Colonic mucosa (tissue), 4 donors: Measurements from ENCODE around the gene HIVEP3. TPM values are rescaled to one million over a fixed set of nuclear protein-coding genes. Genes with fewer than 3 reads are reported as not detected.

Source experiments
- DNase-seq: peaks from one replicate; pipeline ENCODE4 v3.0.0-alpha.2; 2020
- H3K27ac ChIP-seq: fragments of 200-600 bp; one replicate; pipeline ENCODE4 v1.8.0; 2021
- H3K27me3 ChIP-seq: fragments of 200-600 bp; one replicate; pipeline ENCODE4 v1.8.0; 2021
- H3K36me3 ChIP-seq: fragments of 200-600 bp; one replicate; pipeline ENCODE4 v1.8.0; 2021
- H3K4me1 ChIP-seq: fragments of 200-600 bp; one replicate; pipeline ENCODE4 v1.8.0; 2021; ENCODE audit warnings: mild to moderate bottlenecking
- H3K4me3 ChIP-seq: fragments of 200-600 bp; one replicate; pipeline ENCODE4 v1.8.0; 2021
- H3K9ac ChIP-seq, 2 donors: one replicate each; pipeline ENCODE4 v1.7.0; 2013; ENCODE audit warnings: control low read depth in 2 of 2, low read depth in 2 of 2, low read length in 2 of 2
- H3K9me3 ChIP-seq: fragments of 200-600 bp; one replicate; pipeline ENCODE4 v1.8.0; 2021
- CTCF ChIP-seq: fragments of 200-600 bp; IDR thresholded peaks from one replicate; pipeline ENCODE4 v1.8.0; 2022; ENCODE audit warnings: antibody characterized with exemption, mild to moderate bottlenecking
- intact Hi-C: fragments of 100-400 bp; cut with DNase I; formaldehyde crosslinking; loops from one replicate; pipeline ENCODE4 v1.14.1; 2022
- total RNA-seq, 2 donors: library from RNA; stranded (reverse); fragmentation: NEBNext Ultra II Directional in 1 of 2; extraction: Animal tissue kit (Norgen Biotek cat#: 25700) in 1 of 2; gene quantifications; one replicate each; pipeline ENCODE4 v1.2.1, GENCODE V29; 2021
- donor health status: healthy.
- donor health status: DM: no; HTN: no; CAD: no.
- donor health status: DM: no; HTN: no; CAD: no.

Gene HIVEP3
- total RNA-seq, 2 donors from 2014 or later, result 1.9 to 3.3 TPM

DNA sequence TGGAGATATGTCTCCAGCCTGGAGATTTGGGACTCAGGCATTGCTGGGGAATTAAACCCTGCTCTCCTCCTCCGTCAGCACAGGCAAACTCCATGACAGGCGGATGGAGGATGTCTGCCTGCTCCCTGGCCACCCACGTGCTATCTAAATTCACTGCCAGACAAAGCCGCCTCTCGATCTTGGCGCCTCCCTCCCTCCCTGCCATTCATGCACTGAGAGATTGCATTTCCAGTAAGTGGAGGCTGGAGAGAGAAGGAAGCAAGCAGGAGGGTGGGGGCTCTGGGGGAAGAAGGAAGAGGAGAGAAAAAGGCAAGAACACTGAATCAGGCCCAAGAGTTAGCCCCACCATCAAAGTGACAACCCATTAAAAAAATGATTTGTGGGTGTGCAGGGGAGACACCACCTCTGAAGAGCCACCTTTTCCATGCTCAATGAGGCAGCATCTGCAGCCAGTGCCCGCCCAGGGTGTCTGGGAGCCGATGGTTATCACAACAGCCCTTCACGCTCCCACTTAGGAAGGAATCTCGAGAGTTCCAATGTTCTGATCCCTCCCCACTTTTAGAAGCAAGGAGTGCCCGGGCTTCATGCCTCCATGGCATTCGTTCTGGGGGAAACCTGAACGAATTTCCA lies 183.0 kb downstream of the HIVEP3 start:
- intact Hi-C loops, result no loop called here
- Histone ChIP-seq H3K9me3 (no peaks in the 10 kb centered on the region), H3K27ac (no peak overlapping the region), H3K27me3 (no peaks in the 10 kb centered on the region), H3K4me3 (no peak overlapping the region), H3K4me1 (no peaks in the 10 kb centered on the region), H3K36me3 (no peaks in the 10 kb centered on the region), H3K9ac (no peak overlapping the region)
- DNase-seq, result no peak
- TF ChIP-seq CTCF, result no peak

GRCh38 chr1:41735139-41735538 lies 183.6 kb downstream of the HIVEP3 start:
- intact Hi-C loops, result no loop called here
- Histone ChIP-seq H3K27me3 (no peaks in the 10 kb centered on the region), H3K27ac (no peak overlapping the region), H3K36me3 (no peaks in the 10 kb centered on the region), H3K4me1 (no peaks in the 10 kb centered on the region), H3K9me3 (no peaks in the 10 kb centered on the region), H3K9ac (no peak overlapping the region), H3K4me3 (no peak overlapping the region)
- TF ChIP-seq CTCF, result no peak
- no peak for DNase-seq

DNA sequence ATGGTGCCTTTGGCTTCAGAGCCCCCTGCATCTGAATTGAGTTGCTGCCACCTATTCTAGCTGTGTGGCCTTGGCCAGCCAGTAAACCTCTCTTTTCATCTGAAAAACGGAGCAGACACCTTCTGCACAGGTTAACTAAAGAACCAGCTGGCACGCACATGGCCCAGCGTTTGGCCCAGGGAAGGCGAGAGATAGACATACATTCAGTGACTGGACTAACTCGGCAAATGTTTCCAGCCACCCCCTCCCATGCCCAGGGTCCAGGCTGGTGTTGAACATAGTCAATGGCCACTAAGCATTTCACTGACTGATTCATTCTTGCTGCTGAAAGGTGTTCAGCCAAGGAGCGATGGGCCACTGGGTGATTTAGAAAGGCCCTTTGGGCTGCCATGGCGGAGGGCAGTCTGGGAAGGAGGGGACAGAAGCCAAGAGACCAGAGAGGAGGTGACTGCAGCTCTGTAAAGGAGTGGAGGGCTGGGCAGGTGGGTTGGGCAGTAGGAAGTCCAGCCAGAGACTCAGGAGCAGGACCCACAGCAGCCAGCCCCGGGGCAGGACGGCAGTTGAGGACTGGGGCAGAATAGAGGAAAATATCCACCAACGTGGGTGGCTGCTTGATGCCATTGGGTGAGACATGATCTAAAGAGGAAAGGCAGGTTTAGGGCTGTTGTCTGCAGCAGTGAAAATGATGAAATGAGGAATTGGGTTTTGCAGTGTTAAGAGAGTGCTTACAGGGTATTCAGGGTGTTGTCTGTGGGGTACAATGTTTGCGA lies 184.3 kb downstream of the HIVEP3 start:
- DNase-seq, result no peak
- H3K9me3 ChIP-seq, result no peaks in the 10 kb centered on the region
- H3K27ac ChIP-seq, result no peak overlapping the region
- no peak for TF ChIP-seq CTCF
- no peaks in the 10 kb centered on the region for H3K36me3 ChIP-seq
- no peaks in the 10 kb centered on the region for H3K27me3 ChIP-seq
- intact Hi-C loops, result no loop called here
- H3K9ac ChIP-seq, result no peak overlapping the region
- H3K4me1 ChIP-seq, result no peaks in the 10 kb centered on the region
- no peak overlapping the region for H3K4me3 ChIP-seq

- Histone ChIP-seq H3K36me3 (no peaks in the 10 kb centered on the region), H3K27ac (no peak overlapping the region), H3K4me1 (no peaks in the 10 kb centered on the region), H3K9me3 (no peaks in the 10 kb centered on the region), H3K9ac (no peak overlapping the region), H3K4me3 (no peak overlapping the region), H3K27me3 (no peaks in the 10 kb centered on the region)
- DNase-seq, result no peak
- TF ChIP-seq CTCF, result no peak
- intact Hi-C loops, result no loop called here
Measured at GRCh38 chr1:41733725-41734124, 185.0 kb downstream of the HIVEP3 start.

DNA sequence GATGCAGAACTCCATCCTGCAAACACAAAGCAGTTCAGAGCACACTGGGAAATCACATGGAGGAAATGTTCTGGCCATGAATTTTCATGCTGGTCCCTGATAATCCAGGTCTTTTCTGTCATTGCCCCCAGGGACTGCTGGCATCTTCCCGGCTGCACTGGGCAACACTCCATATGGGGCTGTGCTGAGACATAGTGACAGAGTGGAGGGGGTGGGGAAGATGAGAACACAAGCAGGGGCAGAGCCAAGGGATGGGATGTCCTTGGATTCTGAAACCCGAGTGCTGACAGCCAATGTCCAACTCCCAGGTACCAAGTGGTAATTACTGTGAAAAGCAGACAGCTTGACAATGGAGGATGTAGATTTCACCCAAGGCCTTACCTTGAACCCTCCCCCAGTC lies 185.7 kb downstream of the HIVEP3 start:
- H3K9me3 ChIP-seq, result no peaks in the 10 kb centered on the region
- H3K4me3 ChIP-seq, result no peak overlapping the region
- intact Hi-C loops, result no loop called here
- H3K27me3 ChIP-seq, result no peaks in the 10 kb centered on the region
- H3K9ac ChIP-seq, result no peak overlapping the region
- no peak overlapping the region for H3K27ac ChIP-seq
- H3K36me3 ChIP-seq, result no peaks in the 10 kb centered on the region
- no peak for TF ChIP-seq CTCF
- no peaks in the 10 kb centered on the region for H3K4me1 ChIP-seq
- DNase-seq, result no peak
